K562 (cell line): ENCODE measurements around the gene PRRC2A. TPM values are rescaled to one million over a fixed set of nuclear protein-coding genes. Genes with fewer than 3 reads are reported as not detected.
A peak's percentile ranks its signal among the peaks of the same experiment; 100 is the strongest.

Experiments used
- CBX8 ChIP-seq: fragments of 200-600 bp; sonication (generic); IDR thresholded peaks from 2 replicates; pipeline ENCODE4 v1.6.1; 2012; ENCODE audit warnings: borderline replicate concordance, mixed run types, low read depth, mild to moderate bottlenecking, moderate library complexity, mixed read lengths, low read length, control low read depth, inconsistent platforms; ENCODE audit not compliant: poor library complexity, severe bottlenecking; ENCODE audit errors: extremely low read depth
- EHMT2 ChIP-seq: fragments of 450-650 bp; IDR thresholded peaks from 2 replicates; pipeline ENCODE4 v1.6.1; 2018; ENCODE audit warnings: antibody characterized with exemption
- HEY1 ChIP-seq: fragments of 250-450 bp; sonication (Bioruptor Pico); IDR thresholded peaks from 2 replicates; pipeline ENCODE4 v1.5.0; 2020; ENCODE audit warnings: mild to moderate bottlenecking, moderate library complexity, borderline replicate concordance
- HIVEP1 ChIP-seq: fragments of 250-450 bp; sonication (Bioruptor Pico); IDR thresholded peaks from 2 replicates; pipeline ENCODE4 v1.4.0; 2020; ENCODE audit warnings: mild to moderate bottlenecking
- KLF13 ChIP-seq: fragments of 450-650 bp; IDR thresholded peaks from 2 replicates; pipeline ENCODE4 v1.6.1; 2016; ENCODE audit warnings: missing genetic modification characterization, low read depth, mild to moderate bottlenecking, missing compliant biosample characterization, moderate library complexity, borderline replicate concordance
- L3MBTL2 ChIP-seq: fragments of 450-650 bp; IDR thresholded peaks from 2 replicates; pipeline ENCODE4 v1.6.1; 2016; ENCODE audit warnings: mild to moderate bottlenecking, moderate library complexity
- MCM5 ChIP-seq: fragments of 450-650 bp; IDR thresholded peaks from 2 replicates; pipeline ENCODE4 v1.6.1; 2016; ENCODE audit warnings: low read depth
- MYC ChIP-seq, 2 experiments: fragments of 250-450 bp in 1 of 2; sonication (Bioruptor Pico) in 1 of 2; IDR thresholded peaks; 2 replicates each; pipeline versions ENCODE4 v1.5.1 to v1.6.1; 2012 to 2021; ENCODE audit warnings: low read depth in 2 of 2, borderline replicate concordance in 1 of 2, improper control_type of control experiment in 1 of 2, low read length in 1 of 2, mild to moderate bottlenecking in 1 of 2, moderate library complexity in 1 of 2
- POLR2B ChIP-seq: fragments of 450-650 bp; IDR thresholded peaks from 2 replicates; pipeline ENCODE4 v1.6.1; 2018; ENCODE audit warnings: low read depth; ENCODE audit not compliant: partially characterized antibody
- RUNX1 ChIP-seq: sonication (generic); IDR thresholded peaks from 2 replicates; pipeline ENCODE4 v1.6.1; 2016; ENCODE audit warnings: antibody characterized with exemption, low read depth
- THAP12 ChIP-seq: fragments of 250-450 bp; sonication (Bioruptor Pico); IDR thresholded peaks from 2 replicates; pipeline ENCODE4 v1.9.0; 2021; ENCODE audit warnings: mild to moderate bottlenecking, inconsistent platforms
- TRIM24 ChIP-seq, 2 experiments: fragments of 450-650 bp; IDR thresholded peaks; 2 replicates each; pipeline ENCODE4 v1.6.1; 2016
- YY1 ChIP-seq, 3 experiments: IDR thresholded peaks; 2 replicates each; pipeline ENCODE4 v1.6.1; 2011; ENCODE audit warnings: low read length in 2 of 3, mild to moderate bottlenecking in 2 of 3, moderate library complexity in 2 of 3, borderline replicate concordance in 1 of 3, control low read depth in 1 of 3, low read depth in 1 of 3; ENCODE audit not compliant: insufficient read depth in 3 of 3, insufficient replicate concordance in 2 of 3, control insufficient read depth in 1 of 3, insufficient read length in 1 of 3; ENCODE audit errors: extremely low read depth in 1 of 3
- ZNF232 ChIP-seq: sonication (generic); formaldehyde crosslinking; IDR thresholded peaks from 2 replicates; pipeline ENCODE4 v1.8.0; 2022; ENCODE audit warnings: mild to moderate bottlenecking, missing genetic modification reagents
- ZNF263 ChIP-seq: sonication (generic); formaldehyde crosslinking; IDR thresholded peaks from 2 replicates; pipeline ENCODE4 v1.8.0; 2022; ENCODE audit warnings: mild to moderate bottlenecking, missing genetic modification reagents, borderline replicate concordance
- ZNF445 ChIP-seq: fragments of 250-450 bp; sonication (Bioruptor Pico); IDR thresholded peaks from 2 replicates; pipeline ENCODE4 v1.4.0; 2020; ENCODE audit warnings: low read depth, mild to moderate bottlenecking, moderate library complexity
- ZNF561 ChIP-seq: fragments of 450-650 bp; formaldehyde crosslinking; conservative IDR thresholded peaks from 2 replicates; pipeline ENCODE4 v1.4.0; 2020; ENCODE audit warnings: mild to moderate bottlenecking, moderate library complexity
- ZNF609 ChIP-seq: sonication (generic); formaldehyde crosslinking; IDR thresholded peaks from 2 replicates; pipeline ENCODE4 v1.8.1; 2023; ENCODE audit warnings: missing genetic modification reagents, mild to moderate bottlenecking, borderline replicate concordance
- ZNF780A ChIP-seq: fragments of 250-450 bp; sonication (Bioruptor Pico); IDR thresholded peaks from 2 replicates; pipeline ENCODE4 v1.5.0; 2021; ENCODE audit warnings: mild to moderate bottlenecking
- polyA plus RNA-seq, 8 experiments: library from polyadenylated mRNA; depleted of rRNA in 4 of 8; stranded (reverse) in 5 of 8; unstranded in 3 of 8; fragments of >200 nt; fragmentation: Nextera tagmentation in 2 of 8; fragmentation: Illumina TruSeq in 1 of 8; extraction: Ambion mirVana in 2 of 8; extraction: Trizol in 1 of 8; gene quantifications; 2 replicates each; pipeline versions ENCODE4 v1.2.1 to v1.2.3, GENCODE V29; 2011 to 2014; ENCODE audit warnings: inconsistent platforms in 1 of 8, missing spikeins in 1 of 8
- total RNA-seq, 7 experiments: library from RNA; depleted of rRNA in 6 of 7; stranded (reverse); fragments of >200 nt in 6 of 7; fragmentation: Illumina TruSeq in 2 of 7; extraction: Trizol in 2 of 7; gene quantifications; 2 replicates each; pipeline versions ENCODE4 v1.2.1 to v1.2.3, GENCODE V29; 2011 to 2021; ENCODE audit warnings: low replicate concordance in 1 of 7

PRRC2A gene
- total and polyA plus RNA-seq, 9 of the 15 experiments (the other 6 are each of a cell fraction or from before 2014, with no cell fraction given) = 1.0 to 332 (median 63.0) TPM

DNA sequence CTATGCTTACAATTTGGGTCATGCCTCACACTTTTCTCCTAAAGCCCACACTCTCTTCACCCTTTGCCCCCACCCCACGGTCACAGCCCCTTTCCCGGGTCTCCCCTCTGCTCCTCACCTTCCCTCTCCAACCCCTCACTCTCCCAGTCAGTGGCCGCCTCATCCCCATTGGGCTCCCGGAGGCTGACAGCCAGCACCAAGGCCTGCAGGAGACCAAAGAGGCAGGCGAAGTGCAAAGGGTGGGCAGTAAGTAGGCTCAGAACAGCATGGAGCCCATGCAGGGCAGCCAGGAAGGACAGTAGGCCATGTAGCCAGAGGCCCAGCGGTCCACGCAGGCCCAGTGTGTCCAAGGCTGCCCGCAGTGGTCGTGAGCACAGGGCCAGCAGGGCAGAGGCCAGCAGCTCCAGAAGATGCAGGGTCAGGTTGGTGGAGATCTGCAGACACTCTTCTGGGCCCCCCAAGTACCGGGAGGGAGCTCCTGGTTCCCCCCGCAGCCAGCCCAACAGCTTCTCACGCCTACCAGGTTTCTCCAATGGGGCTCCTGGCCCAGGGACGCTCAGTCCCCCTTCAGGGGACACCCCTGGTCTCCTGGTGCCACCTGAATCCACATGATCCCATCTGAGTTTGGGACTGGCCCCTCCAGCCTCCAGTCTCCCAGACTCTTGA, 38.6 kb downstream of the PRRC2A start (continued):
- TF ChIP-seq CBX8 (no peak), YY1 (IDR thresholded peaks at IDR 0.05; ENCODE audit: borderline replicate concordance in 1 of 3, control insufficient read depth in 1 of 3, extremely low read depth in 1 of 3, insufficient read depth in 3 of 3, insufficient read length in 1 of 3, insufficient replicate concordance in 2 of 3, low read depth in 1 of 3, low read length in 2 of 3) (no peak), MCM5 (no peak), EHMT2 (peak; percentile 12; the same call in 1 of the 2 replicates), MYC (IDR thresholded peaks at IDR 0.05; ENCODE audit: low read depth, low read length) (no peak), MYC (CRISPR knock-in tag; IDR thresholded peaks at IDR 0.05; ENCODE audit: borderline replicate concordance, low read depth) (peak; percentile 21; the same call in 1 of the 2 replicates), L3MBTL2 (no peak), HIVEP1 (CRISPR knock-in tag) (no peak), ZNF232 (no peak), ZNF780A (CRISPR knock-in tag) (no peak), THAP12 (peak; percentile 69; the same call in 1 of the 2 replicates), RUNX1 (no peak), TRIM24 (IDR thresholded peaks at IDR 0.05) (no peak), ZNF609 (CRISPR knock-in tag) (peak; percentile 49; the same call in 1 of the 2 replicates), ZNF263 (CRISPR knock-in tag) (no peak), KLF13 (tag) (no peak), ZNF445 (CRISPR knock-in tag) (no peak), HEY1 (CRISPR knock-in tag) (no peak), ZNF561 (CRISPR knock-in tag) (no peak), POLR2B (no peak)
